Ammon's horn (tissue), 1 donor: ENCODE measurements around the gene KCNQ1.

Source experiments
- DNase-seq: peaks from one replicate; pipeline ENCODE4 v3.0.0-alpha.2; 2016; ENCODE audit warnings: low spot score

KCNQ1 gene

DNA sequence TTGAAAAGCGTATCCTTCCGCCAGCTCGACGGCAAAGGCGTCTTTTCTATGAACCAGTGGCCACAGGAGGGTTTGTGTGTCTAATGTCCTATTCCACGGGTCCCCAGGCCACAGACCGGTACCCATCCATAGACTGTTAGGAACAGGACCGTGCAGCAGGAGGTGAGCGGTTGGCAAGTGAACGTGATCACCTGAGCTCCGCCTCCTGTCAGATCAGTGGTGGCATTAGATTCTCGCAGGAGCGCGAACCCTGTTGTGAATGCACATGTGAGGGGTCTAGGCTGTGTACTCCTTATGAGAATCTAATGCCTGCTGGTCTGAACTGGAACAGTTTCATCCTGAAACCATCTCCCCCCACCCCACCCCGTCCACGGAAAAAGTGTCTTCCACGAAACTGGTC is 317.6 kb downstream of the KCNQ1 start:
- DNase-seq: no peak

DNA sequence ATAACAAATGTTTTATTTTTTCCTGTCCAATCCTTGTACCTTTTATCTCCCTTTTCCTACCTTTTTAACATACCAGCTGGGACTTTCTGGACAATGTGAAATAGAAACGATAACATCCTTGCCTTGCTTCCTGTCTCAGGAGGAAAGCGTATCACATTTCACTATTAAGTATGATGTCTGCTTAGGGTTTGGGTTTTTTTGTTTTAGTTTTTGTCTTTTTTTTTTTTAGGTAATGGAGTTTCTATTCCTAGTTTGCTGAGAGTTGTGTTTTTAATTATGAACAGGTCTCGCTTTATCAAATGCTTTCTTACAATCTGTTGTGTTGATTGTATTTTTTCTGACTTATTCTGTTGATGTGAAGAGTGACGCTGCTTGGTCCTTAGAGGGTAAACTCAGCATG is 319.2 kb downstream of the KCNQ1 start:
- DNase-seq: no peak

DNA sequence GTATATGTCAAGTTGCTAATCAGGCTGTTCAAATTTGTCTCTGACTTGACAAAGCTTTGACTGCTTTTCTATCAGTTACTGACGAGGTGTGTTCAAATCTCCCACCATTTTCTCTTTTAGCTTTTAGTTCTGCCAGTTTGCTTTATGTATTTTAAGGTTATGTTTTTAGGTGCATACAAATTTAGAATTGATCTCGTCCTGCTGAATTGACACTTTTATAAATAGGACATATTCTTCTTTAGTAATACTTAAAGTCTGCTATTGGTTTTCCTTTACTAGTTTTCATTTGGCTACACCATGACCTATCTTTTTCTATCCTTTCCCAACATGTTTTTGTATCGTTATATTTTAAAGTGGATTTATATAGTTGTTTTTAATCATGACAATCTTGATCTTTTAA is 320.7 kb downstream of the KCNQ1 start:
- no peak for DNase-seq

DNA sequence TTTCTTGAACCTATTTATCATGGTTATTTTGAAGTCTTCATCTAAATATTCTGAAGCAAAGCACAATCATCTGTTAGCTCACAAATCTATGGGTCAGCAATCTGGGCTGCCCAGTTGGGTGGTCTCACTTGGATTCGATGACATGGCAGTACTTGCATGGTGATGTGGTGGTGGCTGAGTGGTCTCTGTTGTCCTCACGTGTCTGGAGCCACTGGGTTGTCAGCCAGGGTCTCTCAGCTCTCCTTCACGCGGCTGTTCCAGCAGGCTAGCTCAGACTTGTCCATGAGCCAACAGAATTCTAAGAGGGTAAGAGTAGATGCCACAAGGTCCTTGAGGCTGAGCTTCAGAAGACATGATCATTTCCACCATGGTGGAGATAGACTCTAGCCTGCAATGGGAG is 321.4 kb downstream of the KCNQ1 start:
- no peak for DNase-seq

DNA sequence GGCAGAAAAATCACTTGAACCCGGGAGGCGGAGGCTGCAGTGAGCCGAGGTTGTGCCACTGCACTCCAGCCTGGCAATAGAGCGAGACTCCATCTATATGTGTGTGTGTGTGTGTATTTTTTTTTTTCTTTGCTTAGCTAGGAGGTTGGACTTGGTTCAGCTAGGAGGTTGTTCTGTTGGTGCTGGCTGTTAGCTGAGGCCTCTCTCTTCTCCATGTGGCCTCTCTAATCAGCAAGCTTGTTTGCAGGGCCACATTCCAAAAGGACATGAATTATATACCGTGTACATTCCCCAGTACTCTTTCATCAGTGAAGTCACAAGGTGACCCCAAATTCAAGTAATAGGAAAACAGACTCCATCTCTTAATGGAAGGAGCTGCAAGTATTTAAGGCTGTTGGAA is 322.3 kb downstream of the KCNQ1 start:
- DNase-seq: no peak

DNA sequence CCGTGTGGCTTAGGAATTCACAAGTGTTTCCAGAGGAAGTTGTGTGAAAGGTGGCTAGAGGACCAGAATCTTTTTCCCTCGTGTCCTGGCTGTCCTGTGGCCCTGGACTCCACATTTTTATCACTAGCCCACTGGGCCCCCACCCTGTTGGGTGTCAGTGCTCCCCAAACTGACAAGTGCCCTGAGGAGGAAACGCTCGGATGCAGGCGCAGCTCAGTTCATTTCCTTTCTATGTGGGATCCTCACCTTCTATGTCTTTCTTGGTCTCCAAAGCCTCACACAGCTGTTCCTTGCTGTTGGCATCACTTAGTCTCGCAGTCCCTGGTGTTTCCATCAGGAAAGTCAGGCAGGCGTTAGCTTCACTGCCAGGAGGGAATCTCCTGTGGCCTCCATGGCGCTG is 323.0 kb downstream of the KCNQ1 start:
- no peak for DNase-seq

DNA sequence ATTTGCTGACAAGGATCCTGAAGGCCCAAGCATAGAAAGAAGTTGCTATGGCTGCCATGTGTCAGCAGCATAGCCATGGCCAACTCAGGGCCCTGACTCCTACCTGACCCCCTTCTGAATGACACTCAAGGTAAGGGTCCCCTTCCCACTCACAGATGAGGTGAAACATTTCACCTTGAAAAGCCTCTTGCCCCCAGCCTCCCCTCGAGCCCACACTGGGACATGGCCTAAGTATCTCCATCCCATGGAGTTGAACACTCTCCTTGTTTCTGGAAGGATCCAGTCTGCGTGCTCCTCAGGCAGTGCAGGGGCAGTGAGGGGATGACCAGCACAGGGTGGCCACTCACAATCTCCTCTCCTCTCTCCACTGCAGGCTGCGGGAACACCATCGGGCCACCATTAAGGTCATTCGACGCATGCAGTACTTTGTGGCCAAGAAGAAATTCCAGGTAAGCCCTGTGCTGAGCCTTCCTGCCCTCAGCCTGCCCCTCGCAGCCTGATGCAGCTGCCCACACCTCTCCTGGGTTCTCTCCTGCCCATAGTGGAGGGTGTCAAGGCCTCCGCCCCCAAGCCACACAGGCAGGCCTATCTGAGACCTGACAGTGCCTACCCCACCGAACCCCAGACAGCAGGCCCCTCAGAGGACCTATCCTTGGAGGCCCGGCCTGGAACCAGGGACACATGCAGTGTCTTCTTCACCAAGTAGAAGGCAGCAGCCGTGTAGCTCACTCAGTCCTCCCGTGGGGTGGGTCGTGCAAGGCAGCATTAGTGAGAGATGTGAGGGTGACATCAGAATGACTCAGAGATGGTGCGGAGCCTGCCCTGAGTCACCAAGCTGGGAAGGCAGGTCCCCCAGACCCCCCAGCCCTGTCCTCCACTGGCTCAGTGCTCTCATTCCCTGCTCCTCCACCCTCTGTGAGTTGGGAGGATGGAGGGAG is 323.9 kb downstream of the KCNQ1 start:
- no peak for DNase-seq

DNA sequence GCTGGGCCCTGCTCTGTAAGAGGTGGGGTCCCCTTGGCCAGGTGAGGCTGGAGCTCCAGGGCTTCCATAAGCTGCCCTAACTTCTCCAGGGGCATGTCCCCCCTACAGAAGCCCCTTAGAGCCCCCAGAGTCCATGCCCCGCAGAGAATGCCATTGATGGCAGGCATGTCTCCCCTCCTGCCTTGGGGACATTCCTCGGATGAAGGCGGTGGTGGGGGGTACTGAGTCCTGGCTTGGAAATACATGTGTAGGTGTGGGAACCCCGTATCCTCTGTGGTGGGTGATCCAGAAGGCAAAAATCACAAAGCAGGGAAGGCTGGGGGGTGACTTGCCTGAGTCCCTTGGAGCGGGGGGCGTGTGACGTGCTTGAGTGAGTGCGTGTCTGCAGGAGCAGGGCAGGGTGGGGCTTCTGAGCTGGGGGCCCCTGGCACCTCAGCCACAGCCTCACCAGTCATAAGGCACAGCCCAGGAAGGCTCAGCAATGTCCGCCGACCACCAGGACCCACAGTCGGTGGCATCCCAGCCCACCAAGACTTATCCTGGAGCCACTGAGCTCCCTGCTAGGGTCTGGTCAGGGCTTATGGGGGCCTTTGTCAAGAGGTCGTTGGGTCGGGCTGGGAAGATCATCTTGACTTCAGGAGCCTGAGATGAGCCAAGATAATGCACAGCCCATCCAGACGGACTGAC is 324.7 kb downstream of the KCNQ1 start:
- DNase-seq: no peak

DNA sequence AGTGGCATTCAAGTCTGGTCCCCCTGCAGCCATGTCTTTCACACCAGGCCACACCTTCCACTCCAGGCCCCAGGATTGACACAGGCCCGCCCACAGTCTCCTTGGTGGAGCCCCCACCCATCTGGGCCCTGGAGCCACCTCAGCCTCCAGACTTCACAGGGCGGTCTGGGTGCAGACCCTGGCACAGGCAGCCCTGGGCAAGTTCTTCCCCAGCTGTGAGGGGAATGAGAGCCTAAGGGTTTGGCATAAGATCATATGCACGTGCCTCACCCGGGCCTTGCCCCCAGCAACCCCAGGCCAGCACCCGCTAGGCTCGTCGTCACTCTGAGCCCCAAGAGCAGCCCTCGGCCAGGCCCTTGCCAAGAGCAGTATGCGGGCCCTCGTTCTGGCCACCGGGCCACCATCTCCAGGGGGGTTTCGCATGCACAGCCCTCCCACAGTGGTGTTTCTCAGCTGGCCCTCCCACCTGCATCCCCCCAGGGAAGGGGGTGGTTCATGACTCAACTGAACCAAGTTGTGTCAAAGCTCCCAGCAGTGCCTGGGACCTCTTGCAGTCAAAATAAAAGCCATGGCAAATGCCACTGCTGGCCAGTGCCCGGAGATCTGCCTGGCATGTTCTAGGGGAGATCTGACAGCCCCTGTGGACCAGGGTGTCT is 325.4 kb downstream of the KCNQ1 start:
- DNase-seq: no peak

DNA sequence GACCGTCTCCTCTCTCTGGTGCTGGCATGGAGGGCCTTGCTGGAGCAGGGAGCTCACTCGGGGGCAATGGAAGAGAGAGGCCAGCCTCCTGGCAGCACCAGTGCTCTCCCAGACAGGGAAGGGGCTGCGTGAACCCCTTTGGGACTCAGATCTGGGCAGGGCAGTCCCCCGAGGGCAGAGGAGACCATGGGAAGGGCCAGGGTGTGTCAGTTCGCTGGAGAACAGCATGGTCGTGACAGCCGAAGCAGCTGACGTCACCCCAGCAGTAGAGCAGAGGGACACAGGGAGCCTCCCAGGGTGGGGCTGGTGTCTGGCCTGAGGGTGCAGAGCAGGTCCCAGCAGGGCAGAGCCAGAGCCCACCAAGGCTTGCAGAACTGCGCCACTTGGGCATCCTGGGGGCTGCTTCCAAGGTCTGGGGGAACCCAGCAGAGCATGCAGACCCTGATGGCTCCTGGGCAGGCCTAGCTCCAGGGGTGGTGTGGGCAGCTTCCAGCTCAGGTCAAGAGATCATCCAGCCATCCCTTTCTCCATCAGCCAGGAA is 326.0 kb downstream of the KCNQ1 start:
- DNase-seq: no peak

DNA sequence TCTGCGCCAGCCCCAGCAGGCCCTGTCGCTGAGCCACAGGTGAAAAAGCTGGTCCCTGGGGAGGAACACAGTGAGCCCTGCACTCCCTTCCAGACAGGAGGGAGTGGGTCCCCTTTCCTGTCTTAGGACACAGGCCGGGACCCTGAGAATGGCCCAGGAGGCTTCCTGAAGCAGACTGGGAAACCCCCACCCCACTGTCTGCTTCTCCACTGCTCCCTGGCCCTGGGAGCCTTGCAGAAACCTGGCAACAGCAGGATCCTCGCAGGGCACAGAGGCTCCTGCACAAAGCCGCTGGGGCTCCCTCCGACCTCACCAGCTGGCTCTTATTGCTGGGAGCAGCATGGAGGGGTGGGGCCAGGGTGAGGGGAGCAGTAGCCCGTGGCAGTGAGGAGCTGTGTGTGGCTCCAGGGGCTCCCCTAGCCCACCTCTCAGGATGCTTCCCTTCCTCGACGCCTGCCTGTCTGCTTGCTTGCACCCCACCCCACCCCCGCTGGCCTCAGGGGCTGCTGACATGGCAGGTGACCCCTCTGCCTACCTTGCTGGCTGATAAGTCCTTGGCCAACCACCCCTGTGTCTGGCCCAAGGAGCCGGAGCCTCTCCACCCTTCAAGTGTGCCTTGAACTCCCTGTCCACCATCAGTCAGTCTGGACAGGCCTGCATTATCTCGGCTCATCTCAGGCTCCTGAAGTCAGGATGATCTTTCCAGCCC is 327.1 kb downstream of the KCNQ1 start:
- no peak for DNase-seq

DNA sequence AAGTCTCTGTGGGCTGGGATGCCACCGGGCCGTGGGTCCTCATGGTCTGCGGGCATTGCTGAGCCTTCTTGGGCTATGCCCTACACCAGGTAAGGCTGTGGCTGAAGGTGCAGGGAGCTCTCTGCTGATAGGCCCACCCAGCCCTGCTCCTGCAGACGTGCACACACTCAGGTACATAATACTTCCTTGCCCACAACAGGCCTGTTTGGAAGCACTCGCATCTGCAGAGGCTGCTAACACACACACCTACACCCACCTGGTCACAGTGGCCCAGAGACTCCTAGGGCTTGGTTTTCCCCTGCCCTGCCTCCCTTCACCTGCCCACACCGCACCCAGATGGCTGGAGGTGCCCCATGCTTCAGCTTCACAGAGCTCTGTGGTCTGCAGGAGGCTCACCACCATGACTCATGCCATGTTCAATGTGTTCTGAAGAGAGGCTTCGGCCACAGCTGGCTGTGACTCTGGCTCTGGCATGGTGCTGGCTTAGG is 327.8 kb downstream of the KCNQ1 start:
- DNase-seq: no peak

DNA sequence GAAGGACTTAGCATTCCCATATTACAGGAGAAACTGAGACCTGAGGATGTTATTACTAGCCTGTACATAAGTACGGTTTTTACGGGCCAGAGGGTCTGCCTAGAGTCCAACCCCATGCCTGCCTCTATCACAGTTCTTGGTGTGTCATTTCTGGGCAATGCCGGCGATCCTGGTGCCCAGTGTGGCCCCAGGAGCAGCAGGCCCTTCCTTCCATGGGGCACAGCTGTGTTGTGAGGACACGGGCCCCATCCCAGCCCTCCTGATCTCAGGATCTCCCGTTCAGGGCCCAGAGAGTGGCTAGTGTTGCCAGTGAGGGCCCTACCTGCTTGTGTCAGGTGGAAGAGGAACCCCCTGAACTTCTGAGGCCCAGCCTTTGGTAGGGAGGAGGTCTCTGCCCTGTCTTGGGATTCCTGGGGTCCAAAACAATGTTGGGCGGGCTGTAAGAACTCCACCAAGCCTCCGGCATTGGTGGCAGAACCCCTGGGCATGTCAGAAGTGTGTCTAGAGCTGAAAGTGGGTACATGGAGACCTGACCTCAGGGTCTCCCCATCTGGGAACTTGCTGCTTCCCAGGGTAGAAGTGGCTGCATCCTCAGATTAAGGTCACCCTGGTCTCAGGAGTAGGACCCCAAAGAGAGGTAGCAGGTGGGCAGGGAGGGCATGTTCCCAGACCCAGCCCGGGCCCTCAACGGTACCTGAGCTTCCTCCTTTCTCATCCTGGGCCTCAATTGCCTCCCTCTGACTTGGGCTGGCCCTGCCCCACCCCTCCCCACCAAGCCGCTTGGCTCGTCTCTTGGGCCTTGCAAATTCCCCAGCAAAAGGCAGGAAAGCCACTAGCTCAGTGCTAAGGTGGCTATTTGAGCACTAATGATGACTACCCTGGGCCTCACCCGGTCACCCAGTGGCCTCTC is 329.6 kb downstream of the KCNQ1 start:
- DNase-seq: no peak

DNA sequence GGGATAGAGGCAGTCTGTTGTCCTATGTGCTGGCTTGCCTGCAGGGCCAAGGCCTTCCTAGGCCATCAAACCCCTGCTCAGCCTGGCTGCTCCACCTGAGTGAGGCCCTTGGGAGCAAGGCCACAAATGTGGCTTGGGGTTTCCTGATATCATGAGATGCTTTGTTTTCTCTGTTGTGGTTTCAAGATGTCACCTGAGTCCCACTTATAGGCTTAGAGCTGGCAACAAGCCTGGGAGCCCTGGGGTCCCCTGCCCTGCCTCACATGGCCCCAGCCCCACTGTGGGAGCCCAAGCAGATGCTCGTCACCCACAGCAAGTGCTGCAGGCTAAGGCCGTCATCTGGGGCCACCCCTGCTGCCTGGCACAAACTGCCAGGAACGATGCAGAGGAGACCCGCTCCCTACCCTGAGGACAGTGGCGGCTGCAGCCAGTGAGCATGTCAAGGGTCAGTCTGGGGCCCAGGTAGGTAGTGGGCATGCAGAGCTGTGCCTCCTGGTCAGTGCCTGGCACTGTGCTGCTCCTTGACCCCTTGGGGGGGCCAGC is 330.3 kb downstream of the KCNQ1 start:
- no peak for DNase-seq

DNA sequence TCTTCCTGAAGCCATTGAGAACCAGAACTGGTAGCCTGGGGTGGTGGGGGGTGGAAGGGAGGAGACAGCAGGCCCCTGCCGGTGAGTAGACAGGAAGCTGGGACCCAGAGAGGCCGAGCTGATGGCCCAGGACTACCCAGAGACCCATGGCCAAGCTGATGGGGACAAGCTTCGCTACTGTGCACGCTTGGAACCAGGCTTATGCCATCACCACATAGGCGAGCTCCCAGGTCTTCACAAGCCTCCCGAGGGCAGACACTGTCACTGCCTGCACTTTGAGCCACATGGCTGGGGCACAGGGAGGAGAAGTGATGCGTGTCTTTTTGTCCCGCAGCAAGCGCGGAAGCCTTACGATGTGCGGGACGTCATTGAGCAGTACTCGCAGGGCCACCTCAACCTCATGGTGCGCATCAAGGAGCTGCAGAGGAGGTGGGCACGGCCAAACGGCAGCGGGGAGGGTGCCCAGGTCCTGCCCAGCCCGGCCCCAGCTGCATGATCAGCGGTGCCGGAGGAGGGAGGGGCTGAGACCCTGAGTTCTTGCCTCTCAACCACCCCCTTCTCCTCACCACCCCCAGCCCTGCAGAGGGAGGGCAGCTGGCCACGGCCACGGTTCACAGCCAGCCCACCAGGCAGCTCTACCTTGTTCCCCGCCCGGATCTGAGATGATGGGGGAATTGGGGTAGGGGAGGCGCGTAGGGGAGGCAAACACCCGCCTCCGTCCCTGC is 331.0 kb downstream of the KCNQ1 start:
- DNase-seq: no peak

DNA sequence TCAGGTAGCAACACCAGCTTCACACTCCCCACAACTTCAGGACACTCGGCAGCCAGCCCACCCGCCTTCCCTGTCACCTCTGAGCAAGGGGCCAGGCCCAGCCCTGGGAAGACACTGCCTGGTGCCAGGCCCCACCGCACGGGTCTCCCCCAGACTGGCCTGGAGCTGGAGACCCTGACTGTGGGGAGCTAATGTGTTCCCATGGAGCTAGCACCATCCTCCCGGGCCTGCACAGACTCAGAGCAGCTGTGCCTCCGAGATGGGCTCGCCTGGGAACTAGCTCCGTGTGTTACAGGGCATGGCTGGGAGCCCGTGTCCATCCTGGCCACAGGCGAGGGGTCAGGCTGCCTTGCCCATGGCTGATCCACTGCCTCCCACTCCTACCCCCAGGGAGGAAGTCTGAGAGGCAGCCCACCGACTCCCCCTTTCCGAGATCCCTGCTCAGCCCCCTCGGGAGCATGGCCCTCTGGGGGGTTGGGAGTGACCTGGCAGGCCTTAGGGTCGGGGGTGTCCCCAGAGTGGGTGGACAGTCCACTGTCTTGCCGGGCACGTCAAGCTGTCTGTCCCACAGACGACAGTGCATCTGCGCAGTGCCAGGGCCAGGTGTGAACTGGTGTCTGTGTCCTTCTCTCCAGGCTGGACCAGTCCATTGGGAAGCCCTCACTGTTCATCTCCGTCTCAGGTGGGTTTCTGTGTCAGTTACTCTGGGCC is 331.7 kb downstream of the KCNQ1 start:
- no peak for DNase-seq

DNA sequence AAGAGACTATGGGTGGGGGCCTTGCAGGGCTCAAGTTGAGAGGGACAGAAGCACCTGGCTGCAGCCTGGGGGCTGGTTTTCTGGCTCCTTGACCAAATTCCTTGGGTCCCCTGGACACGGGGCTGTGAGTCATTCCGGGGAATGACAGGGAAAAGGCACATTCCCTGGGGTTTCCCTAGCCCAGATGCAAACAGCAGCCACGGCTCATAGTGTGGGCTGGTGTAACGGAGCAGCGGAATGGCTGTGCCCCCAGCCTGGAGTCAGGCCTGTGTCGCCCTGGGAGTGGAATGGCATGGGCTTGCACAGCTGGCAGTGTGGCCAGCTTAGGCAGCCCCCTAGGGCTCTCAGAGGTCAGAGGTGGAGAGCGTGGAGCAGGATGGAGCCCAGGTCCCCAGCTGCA is 332.6 kb downstream of the KCNQ1 start:
- DNase-seq: no peak

DNA sequence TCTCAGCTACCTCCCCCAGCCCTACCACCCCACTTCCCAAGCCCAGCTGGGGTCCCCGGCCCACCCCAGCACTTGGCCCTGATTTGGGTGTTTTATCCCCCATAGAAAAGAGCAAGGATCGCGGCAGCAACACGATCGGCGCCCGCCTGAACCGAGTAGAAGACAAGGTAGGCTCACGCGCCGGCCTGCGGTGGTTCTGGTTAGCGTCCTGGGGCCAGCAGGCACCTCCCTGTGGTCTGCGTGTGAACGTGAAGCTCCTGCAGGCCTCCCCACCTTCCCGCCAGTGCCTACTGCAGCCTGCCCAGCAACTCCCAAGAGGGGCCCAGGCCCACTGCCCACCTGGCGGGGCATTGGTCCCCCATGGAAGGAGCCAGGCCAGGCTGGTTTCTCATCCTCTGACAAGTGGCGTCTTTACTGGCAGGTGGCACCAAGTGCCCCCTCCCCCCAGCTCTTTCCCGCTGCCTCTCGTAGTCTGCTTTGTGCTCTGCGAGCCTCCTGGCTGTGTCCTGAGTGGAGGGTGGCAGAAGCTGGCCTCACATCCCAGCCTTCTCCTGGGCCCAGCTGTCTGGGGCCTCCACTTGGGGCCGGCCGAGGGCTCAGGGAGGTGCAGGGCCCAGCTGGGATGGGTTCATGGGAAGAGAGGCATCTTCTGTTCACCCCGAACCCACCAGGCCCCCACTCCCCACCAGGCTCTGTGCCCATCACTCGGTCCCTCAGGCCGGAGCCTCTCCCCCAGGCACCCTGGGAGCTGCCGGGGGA is 333.2 kb downstream of the KCNQ1 start:
- no peak for DNase-seq
